ENCODE data around the gene MRPL18. TPM values are rescaled to one million over a fixed set of nuclear protein-coding genes. Genes with fewer than 3 reads are reported as not detected.

The MRPL18 gene
- 81.8 to 95.2 TPM (median 83.0 TPM) in 3 replicates for total RNA-seq (2021)
- Bru-seq, nascent RNA = percentile 95 among the genes with signal in this experiment
- long read RNA-seq, experiment 1, transcript MRPL18-202 (4 exons, 758 nt) = minor isoform, 5 of 154 reads
- long read RNA-seq, experiment 1, transcript MRPL18-201 (4 exons, 978 nt) = major isoform, 105 of 154 reads
- long read RNA-seq, experiment 1, partial matches to known transcripts = 3 of 154 reads
- long read RNA-seq, experiment 1, other reads (novel, unspliced or antisense) = 40 of 154 reads
- long read RNA-seq, experiment 2, transcript MRPL18-201 (4 exons, 978 nt) = major isoform, 81 of 142 reads
- long read RNA-seq, experiment 2, partial matches to known transcripts = 14 of 142 reads
- long read RNA-seq, experiment 2, other reads (novel, unspliced or antisense) = 43 of 142 reads
- long read RNA-seq, experiment 3, transcript MRPL18-201 (4 exons, 978 nt) = major isoform, 312 of 441 reads
- long read RNA-seq, experiment 3, partial matches to known transcripts = 7 of 441 reads
- long read RNA-seq, experiment 3, other reads (novel, unspliced or antisense) = 117 of 441 reads

- CTCF ChIA-PET = interaction anchor here (0.9 to 2.6 kb wide), 11 partner anchors 16 to 98 kb away, joined by 3 to 18 read pairs (median 4); partner anchors contain the start of genes ACAT2 and SOD2
- DNase-seq (ENCODE audit: low spot score) (peak; percentile 91), ATAC-seq (peak; percentile 91)
- peaks cover 45% of the 10 kb centered on the region for H3K4me1 Mint-ChIP-seq
- peak within 1 kb of the TSS; percentile 99 for H3K4me3 Mint-ChIP-seq
- H3K27ac Mint-ChIP-seq = peak within 1 kb of the TSS; percentile 99
- peaks cover 67% of the 10 kb centered on the region for H3K36me3 Mint-ChIP-seq
- no peaks in the 10 kb centered on the region for H3K9me3 Mint-ChIP-seq
- TF ChIP-seq SP1 (CRISPR knock-in tag; conservative IDR thresholded peaks at IDR 0.05) = 0 out of 2 replicates have a peak, but pooled peaks have one; percentile 21
- 0 out of 2 replicates have a peak, but pooled peaks have one; percentile 60 for TF ChIP-seq NR2C2 (CRISPR knock-in tag; IDR thresholded peaks at IDR 0.05)
- TF ChIP-seq ELF4 (CRISPR knock-in tag; IDR thresholded peaks at IDR 0.05; ENCODE audit: low read depth) = no peak
- peak; percentile 97 for TF ChIP-seq NFYB (CRISPR knock-in tag; conservative IDR thresholded peaks at IDR 0.05; ENCODE audit: low read depth)
- TF ChIP-seq NFATC4 (CRISPR knock-in tag; IDR thresholded peaks at IDR 0.05) = 0 out of 2 replicates have a peak, but pooled peaks have one; percentile 43
- TF ChIP-seq EMX1 (CRISPR knock-in tag; IDR thresholded peaks at IDR 0.05) = no peak
- peak; percentile 74 for TF ChIP-seq FOXK1 (CRISPR knock-in tag; IDR thresholded peaks at IDR 0.05)
- TF ChIP-seq, protein P1, sequence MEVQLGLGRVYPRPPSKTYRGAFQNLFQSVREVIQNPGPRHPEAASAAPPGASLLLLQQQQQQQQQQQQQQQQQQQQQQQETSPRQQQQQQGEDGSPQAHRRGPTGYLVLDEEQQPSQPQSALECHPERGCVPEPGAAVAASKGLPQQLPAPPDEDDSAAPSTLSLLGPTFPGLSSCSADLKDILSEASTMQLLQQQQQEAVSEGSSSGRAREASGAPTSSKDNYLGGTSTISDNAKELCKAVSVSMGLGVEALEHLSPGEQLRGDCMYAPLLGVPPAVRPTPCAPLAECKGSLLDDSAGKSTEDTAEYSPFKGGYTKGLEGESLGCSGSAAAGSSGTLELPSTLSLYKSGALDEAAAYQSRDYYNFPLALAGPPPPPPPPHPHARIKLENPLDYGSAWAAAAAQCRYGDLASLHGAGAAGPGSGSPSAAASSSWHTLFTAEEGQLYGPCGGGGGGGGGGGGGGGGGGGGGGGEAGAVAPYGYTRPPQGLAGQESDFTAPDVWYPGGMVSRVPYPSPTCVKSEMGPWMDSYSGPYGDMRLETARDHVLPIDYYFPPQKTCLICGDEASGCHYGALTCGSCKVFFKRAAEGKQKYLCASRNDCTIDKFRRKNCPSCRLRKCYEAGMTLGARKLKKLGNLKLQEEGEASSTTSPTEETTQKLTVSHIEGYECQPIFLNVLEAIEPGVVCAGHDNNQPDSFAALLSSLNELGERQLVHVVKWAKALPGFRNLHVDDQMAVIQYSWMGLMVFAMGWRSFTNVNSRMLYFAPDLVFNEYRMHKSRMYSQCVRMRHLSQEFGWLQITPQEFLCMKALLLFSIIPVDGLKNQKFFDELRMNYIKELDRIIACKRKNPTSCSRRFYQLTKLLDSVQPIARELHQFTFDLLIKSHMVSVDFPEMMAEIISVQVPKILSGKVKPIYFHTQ (CRISPR knock-in tag; IDR thresholded peaks at IDR 0.05) = peak; percentile 76; the same call in 1 of the 2 replicates
- TF ChIP-seq, protein P2, sequence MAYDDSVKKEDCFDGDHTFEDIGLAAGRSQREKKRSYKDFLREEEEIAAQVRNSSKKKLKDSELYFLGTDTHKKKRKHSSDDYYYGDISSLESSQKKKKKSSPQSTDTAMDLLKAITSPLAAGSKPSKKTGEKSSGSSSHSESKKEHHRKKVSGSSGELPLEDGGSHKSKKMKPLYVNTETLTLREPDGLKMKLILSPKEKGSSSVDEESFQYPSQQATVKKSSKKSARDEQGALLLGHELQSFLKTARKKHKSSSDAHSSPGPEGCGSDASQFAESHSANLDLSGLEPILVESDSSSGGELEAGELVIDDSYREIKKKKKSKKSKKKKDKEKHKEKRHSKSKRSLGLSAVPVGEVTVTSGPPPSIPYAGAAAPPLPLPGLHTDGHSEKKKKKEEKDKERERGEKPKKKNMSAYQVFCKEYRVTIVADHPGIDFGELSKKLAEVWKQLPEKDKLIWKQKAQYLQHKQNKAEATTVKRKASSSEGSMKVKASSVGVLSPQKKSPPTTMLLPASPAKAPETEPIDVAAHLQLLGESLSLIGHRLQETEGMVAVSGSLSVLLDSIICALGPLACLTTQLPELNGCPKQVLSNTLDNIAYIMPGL (CRISPR knock-in tag; IDR thresholded peaks at IDR 0.05) = peak; percentile 43; the same call in 1 of the 2 replicates
- H3K27me3 Mint-ChIP-seq (ENCODE audit: low read depth) = no peaks in the 10 kb centered on the region
- POLR2A ChIA-PET = interaction anchor here (0.5 to 3.5 kb wide), 17 partner anchors 10 to 321 kb away, joined by 3 to 32 read pairs (median 3); partner anchors contain the start of genes ACAT2, PNLDC1 and WTAP
Observed at GRCh38 chr6:159790149-159790955, at the start of gene MRPL18. Gene MRPL18, plus strand, starts transcription at chr6:159790467. Its CDS starts 121 bp downstream, at chr6:159790588.

- Mint-ChIP-seq H3K4me1 (no peaks in the 10 kb centered on the region), H3K27me3 (ENCODE audit: low read depth) (no peaks in the 10 kb centered on the region), H3K9me3 (no peaks in the 10 kb centered on the region), H3K27ac (peak overlapping the region; percentile 57; the same call in 1 of the 2 replicates), H3K4me3 (no peak overlapping the region), H3K36me3 (peaks cover 73% of the 10 kb centered on the region)
- ChIA-PET CTCF (no interaction called here), POLR2A (no interaction called here)
- no peak for DNase-seq (ENCODE audit: low spot score)
- no peak for ATAC-seq
- no peak for TF ChIP-seq ETV6 (CRISPR knock-in tag; IDR thresholded peaks at IDR 0.05)
- TF ChIP-seq ZNF396 (CRISPR knock-in tag; IDR thresholded peaks at IDR 0.05; ENCODE audit: borderline replicate concordance) = no peak
- TF ChIP-seq, protein P3, sequence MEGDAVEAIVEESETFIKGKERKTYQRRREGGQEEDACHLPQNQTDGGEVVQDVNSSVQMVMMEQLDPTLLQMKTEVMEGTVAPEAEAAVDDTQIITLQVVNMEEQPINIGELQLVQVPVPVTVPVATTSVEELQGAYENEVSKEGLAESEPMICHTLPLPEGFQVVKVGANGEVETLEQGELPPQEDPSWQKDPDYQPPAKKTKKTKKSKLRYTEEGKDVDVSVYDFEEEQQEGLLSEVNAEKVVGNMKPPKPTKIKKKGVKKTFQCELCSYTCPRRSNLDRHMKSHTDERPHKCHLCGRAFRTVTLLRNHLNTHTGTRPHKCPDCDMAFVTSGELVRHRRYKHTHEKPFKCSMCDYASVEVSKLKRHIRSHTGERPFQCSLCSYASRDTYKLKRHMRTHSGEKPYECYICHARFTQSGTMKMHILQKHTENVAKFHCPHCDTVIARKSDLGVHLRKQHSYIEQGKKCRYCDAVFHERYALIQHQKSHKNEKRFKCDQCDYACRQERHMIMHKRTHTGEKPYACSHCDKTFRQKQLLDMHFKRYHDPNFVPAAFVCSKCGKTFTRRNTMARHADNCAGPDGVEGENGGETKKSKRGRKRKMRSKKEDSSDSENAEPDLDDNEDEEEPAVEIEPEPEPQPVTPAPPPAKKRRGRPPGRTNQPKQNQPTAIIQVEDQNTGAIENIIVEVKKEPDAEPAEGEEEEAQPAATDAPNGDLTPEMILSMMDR (IDR thresholded peaks at IDR 0.05) = no peak
- TF ChIP-seq, protein P4, sequence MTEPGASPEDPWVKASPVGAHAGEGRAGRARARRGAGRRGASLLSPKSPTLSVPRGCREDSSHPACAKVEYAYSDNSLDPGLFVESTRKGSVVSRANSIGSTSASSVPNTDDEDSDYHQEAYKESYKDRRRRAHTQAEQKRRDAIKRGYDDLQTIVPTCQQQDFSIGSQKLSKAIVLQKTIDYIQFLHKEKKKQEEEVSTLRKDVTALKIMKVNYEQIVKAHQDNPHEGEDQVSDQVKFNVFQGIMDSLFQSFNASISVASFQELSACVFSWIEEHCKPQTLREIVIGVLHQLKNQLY (CRISPR knock-in tag; IDR thresholded peaks at IDR 0.05) = no peak
Observed at GRCh38 chr6:159742165-159742564, 48.1 kb upstream of the MRPL18 start.
